IPS DF 6.9 (cell line): Measurements from ENCODE around the gene COX5A.
"Not testable (repeated sequence)": the region's sequence is repeated elsewhere in the genome, so short reads cannot be mapped to it uniquely, and the experiment has no call there.

Source experiments
- DNase-seq: peaks from one replicate; pipeline ENCODE4 v3.0.0-alpha.2; 2013; ENCODE audit warnings: low read depth, low spot score
- H3K27ac ChIP-seq: one replicate; pipeline ENCODE4 v1.5.1; 2013; ENCODE audit warnings: low read length, control low read depth
- H3K27me3 ChIP-seq: 2 replicates; pipeline ENCODE4 v1.6.1; 2013; ENCODE audit warnings: mild to moderate bottlenecking, low read length; ENCODE audit not compliant: control insufficient read depth, insufficient read depth
- H3K36me3 ChIP-seq: 2 replicates; pipeline ENCODE4 v1.6.1; 2013; ENCODE audit warnings: low read length; ENCODE audit not compliant: control insufficient read depth, insufficient read depth
- H3K4me1 ChIP-seq: 2 replicates; pipeline ENCODE4 v1.6.1; 2013; ENCODE audit warnings: low read length; ENCODE audit not compliant: control insufficient read depth, insufficient read depth
- H3K4me3 ChIP-seq: 2 replicates; pipeline ENCODE4 v1.5.1; 2013; ENCODE audit warnings: mild to moderate bottlenecking, low read length
- H3K9me3 ChIP-seq: 2 replicates; pipeline ENCODE4 v1.6.1; 2013; ENCODE audit warnings: low read length, inconsistent platforms; ENCODE audit not compliant: control insufficient read depth, insufficient read depth
- WGBS: extraction: QIAGEN DNeasy Blood & Tissue Kit; methylation state at CpG from one replicate; pipeline ENCODE4 v1.1.7; 2013; ENCODE audit warnings: mixed read lengths, missing lambda C conversion rate; ENCODE audit not compliant: insufficient read length, insufficient coverage; 5-methylcytosine and 5-hydroxymethylcytosine counted together

Gene COX5A

GRCh38 chr15:74891469-74891868 is 46.4 kb downstream of the COX5A start:
- Histone ChIP-seq H3K36me3 (peaks cover 6% of the 10 kb centered on the region; the same call in 1 of the 2 replicates), H3K27ac (no peak overlapping the region), H3K4me3 (no peak overlapping the region), H3K4me1 (peaks cover 2% of the 10 kb centered on the region; the same call in 1 of the 2 replicates), H3K9me3 (no peaks in the 10 kb centered on the region), H3K27me3 (no peaks in the 10 kb centered on the region)
- no peak for DNase-seq
- no CpG with 5 or more reads among the region's 3 CpGs for WGBS

- Histone ChIP-seq H3K9me3 (no peaks in the 10 kb centered on the region), H3K4me1 (peaks cover 2% of the 10 kb centered on the region; the same call in 1 of the 2 replicates), H3K36me3 (peaks cover 6% of the 10 kb centered on the region; the same call in 1 of the 2 replicates), H3K4me3 (peak overlapping the region; percentile 91; the same call in 1 of the 2 replicates), H3K27ac (no peak overlapping the region), H3K27me3 (no peaks in the 10 kb centered on the region)
- WGBS = no CpG with 5 or more reads among the region's 1 CpG
- no peak for DNase-seq
Observed at GRCh38 chr15:74890665-74890960, 47.3 kb downstream of the COX5A start.

GRCh38 chr15:74889883-74890664 is 47.8 kb downstream of the COX5A start, which contains the start of gene MPI:
Gene MPI (plus strand): TSS chr15:74890042. CDS start chr15:74890074, 32 bp downstream.
- Histone ChIP-seq H3K9me3 (no peaks in the 10 kb centered on the region), H3K27me3 (no peaks in the 10 kb centered on the region), H3K4me3 (peak within 1 kb of the TSS; percentile 91), H3K4me1 (peaks cover 2% of the 10 kb centered on the region; the same call in 1 of the 2 replicates), H3K36me3 (peaks cover 6% of the 10 kb centered on the region; the same call in 1 of the 2 replicates), H3K27ac (no peak within 1 kb of the TSS)
- peak; percentile 52 for DNase-seq
- WGBS = no CpG with 5 or more reads among the region's 47 CpGs

- Histone ChIP-seq H3K27ac (no peak overlapping the region), H3K4me1 (peaks cover 2% of the 10 kb centered on the region; the same call in 1 of the 2 replicates), H3K4me3 (peak overlapping the region; percentile 91; the same call in 1 of the 2 replicates), H3K9me3 (no peaks in the 10 kb centered on the region), H3K36me3 (peaks cover 6% of the 10 kb centered on the region; the same call in 1 of the 2 replicates), H3K27me3 (no peaks in the 10 kb centered on the region)
- no peak for DNase-seq
- no CpG with 5 or more reads among the region's 8 CpGs for WGBS
Observed at GRCh38 chr15:74889390-74889882, 48.4 kb downstream of the COX5A start.

GRCh38 chr15:74888716-74889115 is 49.2 kb downstream of the COX5A start:
- no peak for DNase-seq
- Histone ChIP-seq H3K9me3 (no peaks in the 10 kb centered on the region), H3K4me3 (no peak overlapping the region), H3K36me3 (peaks cover 6% of the 10 kb centered on the region; the same call in 1 of the 2 replicates), H3K27me3 (no peaks in the 10 kb centered on the region), H3K27ac (no peak overlapping the region), H3K4me1 (peaks cover 2% of the 10 kb centered on the region; the same call in 1 of the 2 replicates)
- WGBS = no CpG with 5 or more reads among the region's 4 CpGs

GRCh38 chr15:74887537-74888193 is 50.2 kb downstream of the COX5A start:
- not testable (repeated sequence) for H3K27ac ChIP-seq, H3K36me3 ChIP-seq

GRCh38 chr15:74885461-74885860 is 52.4 kb downstream of the COX5A start:
- Histone ChIP-seq H3K27me3 (no peaks in the 10 kb centered on the region), H3K4me3 (no peak overlapping the region), H3K4me1 (peaks cover 2% of the 10 kb centered on the region; the same call in 1 of the 2 replicates), H3K36me3 (peaks cover 2% of the 10 kb centered on the region; the same call in 1 of the 2 replicates), H3K27ac (no peak overlapping the region), H3K9me3 (peaks cover 2% of the 10 kb centered on the region)
- no peak for DNase-seq
- WGBS = no CpG with 5 or more reads among the region's 5 CpGs

More at GRCh38 chr15:74887537-74888193, 50.2 kb downstream of the COX5A start:
- not testable (repeated sequence) for H3K4me3 ChIP-seq, H3K27me3 ChIP-seq, H3K4me1 ChIP-seq, H3K9me3 ChIP-seq, DNase-seq
- WGBS = no CpG with 5 or more reads among the region's 10 CpGs

- peaks cover 2% of the 10 kb centered on the region; the same call in 1 of the 2 replicates for H3K4me1 ChIP-seq
- no peak for DNase-seq
- H3K9me3 ChIP-seq = peaks cover 2% of the 10 kb centered on the region
- H3K36me3 ChIP-seq = peaks cover 2% of the 10 kb centered on the region; the same call in 1 of the 2 replicates
- H3K27ac ChIP-seq = no peak overlapping the region
- no peak overlapping the region for H3K4me3 ChIP-seq
- no CpG with 5 or more reads among the region's 4 CpGs for WGBS
- H3K27me3 ChIP-seq = no peaks in the 10 kb centered on the region
Observed at GRCh38 chr15:74884428-74885223, 53.2 kb downstream of the COX5A start.

GRCh38 chr15:74882528-74882927 is 55.3 kb downstream of the COX5A start:
- WGBS = no CpG with 5 or more reads among the region's 6 CpGs
- Histone ChIP-seq H3K27me3 (no peaks in the 10 kb centered on the region), H3K27ac (no peak overlapping the region), H3K4me3 (no peak overlapping the region), H3K36me3 (peaks cover 2% of the 10 kb centered on the region; the same call in 1 of the 2 replicates), H3K9me3 (peaks cover 2% of the 10 kb centered on the region), H3K4me1 (no peaks in the 10 kb centered on the region)
- DNase-seq = no peak

- H3K4me3 ChIP-seq = no peak overlapping the region
- WGBS = no CpG with 5 or more reads among the region's 4 CpGs
- H3K9me3 ChIP-seq = peaks cover 2% of the 10 kb centered on the region
- peaks cover 2% of the 10 kb centered on the region; the same call in 1 of the 2 replicates for H3K36me3 ChIP-seq
- H3K27ac ChIP-seq = no peak overlapping the region
- H3K27me3 ChIP-seq = no peaks in the 10 kb centered on the region
- no peaks in the 10 kb centered on the region for H3K4me1 ChIP-seq
- DNase-seq = no peak
Observed at GRCh38 chr15:74878273-74878672, 59.6 kb downstream of the COX5A start.
